Measurements from ENCODE around the gene ZIC1.

ZIC1 gene

GRCh38 chr3:147411815-147412241, 2.7 kb downstream of the ZIC1 start:
- no peak for DNase-seq

DNA sequence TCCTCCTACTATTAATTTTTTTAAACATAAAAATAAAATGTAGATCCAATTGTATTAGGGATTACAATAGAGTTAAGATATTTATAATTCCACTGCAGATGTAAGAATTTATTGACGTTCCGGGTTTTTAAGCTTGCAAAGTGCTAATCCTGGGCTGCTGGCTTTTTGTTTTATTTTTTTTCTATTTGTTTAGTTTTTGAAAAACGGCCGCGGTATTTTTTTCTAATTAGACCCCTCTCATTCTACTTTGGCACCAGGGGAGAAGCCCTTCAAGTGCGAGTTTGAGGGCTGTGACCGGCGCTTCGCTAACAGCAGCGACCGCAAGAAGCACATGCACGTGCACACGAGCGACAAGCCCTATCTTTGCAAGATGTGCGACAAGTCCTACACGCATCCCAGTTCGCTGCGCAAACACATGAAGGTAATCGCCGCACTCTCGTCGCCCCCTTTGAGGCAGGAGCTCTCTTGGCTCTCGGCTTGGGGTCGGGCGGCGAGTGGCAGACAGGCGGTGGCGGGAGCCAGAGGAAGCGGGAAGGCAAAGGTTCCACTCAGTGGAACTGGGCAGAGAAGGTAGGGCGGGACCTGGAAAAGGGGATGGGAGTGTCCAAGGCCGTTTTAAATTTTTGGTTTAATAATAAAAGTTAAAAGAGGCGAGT, 3.2 kb downstream of the ZIC1 start:
- no peak for DNase-seq

DNA sequence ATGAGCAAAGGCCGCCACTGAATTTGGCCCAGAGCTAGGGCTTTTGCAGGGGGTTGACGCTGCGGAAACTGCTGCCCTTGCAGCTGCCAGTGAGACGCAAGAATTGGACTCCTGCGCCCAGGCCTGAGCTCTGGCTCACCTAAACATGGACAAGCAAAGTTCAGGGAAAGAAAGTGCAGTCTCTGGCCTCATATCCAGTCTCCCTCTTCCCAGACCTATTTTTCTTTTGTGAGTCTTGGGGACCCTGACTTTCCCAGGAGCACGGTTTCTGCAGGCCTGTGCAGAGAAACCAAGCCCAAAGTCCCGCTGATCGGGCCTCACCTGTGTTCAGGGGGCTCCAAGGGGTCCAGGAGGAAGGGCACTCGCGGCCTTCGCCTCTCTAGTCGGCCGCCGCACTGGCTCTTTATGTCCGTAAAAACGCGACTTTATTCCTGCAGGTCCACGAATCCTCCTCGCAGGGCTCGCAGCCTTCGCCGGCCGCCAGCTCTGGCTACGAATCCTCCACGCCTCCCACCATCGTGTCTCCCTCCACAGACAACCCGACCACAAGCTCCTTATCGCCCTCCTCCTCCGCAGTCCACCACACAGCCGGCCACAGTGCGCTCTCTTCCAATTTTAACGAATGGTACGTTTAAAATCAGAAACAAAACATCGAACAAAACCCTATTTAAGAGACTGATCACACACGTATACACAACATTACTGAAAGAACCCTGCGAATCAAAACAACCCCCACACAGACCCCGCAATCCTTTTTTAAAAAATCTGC, 3.9 kb downstream of the ZIC1 start:
- no peak for DNase-seq

DNA sequence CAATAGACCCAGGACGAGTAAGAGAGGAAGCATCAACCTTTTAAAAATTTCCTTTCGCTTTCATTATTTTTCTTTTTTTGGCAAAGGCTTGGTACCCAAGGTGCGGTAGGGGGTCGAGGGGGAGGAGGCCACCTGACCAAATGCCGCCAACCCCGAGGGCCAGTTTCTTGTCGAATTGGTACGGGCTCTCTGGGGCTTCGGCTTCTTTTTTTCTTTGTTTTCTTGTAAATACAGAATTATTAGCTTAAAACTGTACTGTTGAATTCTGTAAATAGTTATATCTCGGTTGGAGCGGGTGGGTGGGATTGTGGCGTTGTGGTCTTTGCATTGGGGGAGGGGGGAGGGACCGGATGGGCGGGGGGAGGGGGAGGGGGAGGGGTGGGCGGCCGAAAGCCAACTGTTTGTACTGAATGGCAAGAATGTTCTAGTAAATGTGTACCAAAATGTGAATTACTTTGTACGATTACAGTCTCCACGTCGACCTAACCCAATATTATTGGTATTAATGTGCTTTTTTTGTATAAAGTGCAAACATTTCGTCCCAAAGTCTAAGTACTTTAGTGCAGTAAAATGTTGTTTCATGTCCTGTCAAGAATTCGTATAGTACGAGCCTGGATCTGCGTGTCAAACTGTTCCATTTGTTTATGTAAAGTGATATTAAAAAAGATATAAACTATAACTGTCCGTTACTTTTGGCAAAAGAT, 4.7 kb downstream of the ZIC1 start:
- no peak for DNase-seq

DNA sequence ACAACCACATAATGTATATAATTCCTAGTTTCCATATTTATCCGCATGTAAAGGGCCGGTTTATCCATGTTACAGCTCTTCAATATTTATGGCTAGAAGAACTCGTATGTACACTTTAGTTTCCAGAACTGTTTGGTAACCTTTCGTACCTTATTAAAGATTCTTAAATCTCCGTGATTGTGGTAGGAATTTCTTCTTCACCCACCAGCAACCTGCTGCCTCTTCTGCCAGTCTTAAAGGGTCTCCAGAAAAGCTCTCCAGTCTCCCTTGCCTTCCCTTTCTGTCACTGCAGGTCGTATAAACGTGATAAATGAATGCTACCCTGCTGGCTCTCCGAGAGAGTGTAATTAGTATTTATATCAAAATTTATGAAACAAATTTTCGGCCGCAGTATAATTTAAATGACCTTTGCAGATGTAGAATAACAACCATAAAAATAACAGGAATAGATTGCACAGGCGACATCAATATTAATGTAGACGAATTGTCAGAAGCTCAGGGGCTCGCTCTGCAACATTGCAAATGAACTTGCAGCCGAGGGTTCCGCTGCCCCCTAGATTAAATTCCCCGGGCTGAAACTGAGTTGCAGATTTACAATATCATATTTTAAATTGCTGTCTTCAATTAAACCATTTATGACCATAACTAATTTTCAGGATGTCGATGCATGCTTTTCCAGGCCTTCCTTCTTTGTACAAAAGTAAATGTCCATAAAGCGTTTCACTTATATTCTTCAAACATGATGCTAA, 5.4 kb downstream of the ZIC1 start:
- DNase-seq, result no peak

DNA sequence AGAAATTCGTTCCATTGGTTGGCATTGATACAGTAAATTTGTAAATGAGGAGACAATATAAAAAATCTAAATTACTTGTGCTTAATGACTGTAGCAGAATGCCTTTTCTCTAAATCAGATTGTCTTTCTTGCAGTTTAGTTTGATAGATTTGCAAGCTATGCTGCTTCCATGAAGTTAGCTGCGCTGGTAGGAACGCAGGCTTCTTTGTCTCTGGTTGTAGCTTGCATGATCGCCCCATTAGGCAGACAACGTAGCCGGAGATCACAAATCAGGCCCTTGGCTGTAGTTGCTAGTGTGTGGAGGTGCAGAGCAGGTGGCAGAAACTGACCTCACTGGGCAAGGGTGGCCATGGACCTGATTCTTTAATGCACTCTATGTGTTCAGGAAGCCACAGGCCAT, 6.1 kb downstream of the ZIC1 start:
- DNase-seq, result no peak

DNA sequence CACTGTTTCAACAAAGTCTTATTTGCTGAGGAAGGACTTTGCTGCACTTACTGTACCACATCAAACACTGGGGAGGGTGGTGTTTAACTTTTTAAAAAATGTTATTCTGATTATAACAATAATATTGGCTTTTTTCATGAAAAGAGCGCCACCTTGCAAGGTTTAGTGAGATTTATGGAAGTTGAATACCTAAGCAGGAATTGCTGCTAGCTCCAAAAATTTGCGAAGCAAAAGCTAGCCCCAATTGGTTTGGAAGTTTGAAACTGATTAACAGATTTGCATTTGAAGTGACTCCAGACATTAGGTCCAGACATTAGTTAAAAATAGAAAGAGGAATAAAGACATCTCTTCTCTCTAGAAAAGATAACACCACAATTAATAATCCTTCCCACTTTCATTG, 6.7 kb downstream of the ZIC1 start:
- no peak for DNase-seq

- DNase-seq, result no peak
Measured at GRCh38 chr3:147416931-147417330, 7.8 kb downstream of the ZIC1 start.

- no peak for DNase-seq
Measured at GRCh38 chr3:147417551-147418295, 8.6 kb downstream of the ZIC1 start.

DNA sequence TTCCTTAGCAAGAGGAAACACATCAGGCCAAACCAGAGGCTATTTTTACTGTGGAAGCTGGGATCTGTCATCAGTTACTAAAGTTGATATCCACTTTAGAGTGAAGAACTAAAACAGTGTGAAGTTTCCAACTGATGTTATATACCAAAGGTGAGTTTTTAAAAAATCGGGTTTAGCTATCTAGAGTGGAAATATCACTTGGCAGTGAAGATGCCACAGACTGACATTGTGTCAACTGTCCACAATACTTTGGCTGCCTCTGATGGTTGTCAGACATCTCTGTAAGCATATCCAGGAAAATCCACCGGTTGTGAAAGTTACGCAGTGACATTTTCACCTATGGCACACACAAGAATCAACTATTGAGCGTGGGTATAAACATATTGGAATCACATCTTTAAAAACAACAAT, 9.2 kb downstream of the ZIC1 start:
- no peak for DNase-seq

GRCh38 chr3:147418808-147419701, 9.9 kb downstream of the ZIC1 start:
- no peak for DNase-seq

- no peak for DNase-seq
Measured at GRCh38 chr3:147419781-147420224, 10.6 kb downstream of the ZIC1 start.

DNA sequence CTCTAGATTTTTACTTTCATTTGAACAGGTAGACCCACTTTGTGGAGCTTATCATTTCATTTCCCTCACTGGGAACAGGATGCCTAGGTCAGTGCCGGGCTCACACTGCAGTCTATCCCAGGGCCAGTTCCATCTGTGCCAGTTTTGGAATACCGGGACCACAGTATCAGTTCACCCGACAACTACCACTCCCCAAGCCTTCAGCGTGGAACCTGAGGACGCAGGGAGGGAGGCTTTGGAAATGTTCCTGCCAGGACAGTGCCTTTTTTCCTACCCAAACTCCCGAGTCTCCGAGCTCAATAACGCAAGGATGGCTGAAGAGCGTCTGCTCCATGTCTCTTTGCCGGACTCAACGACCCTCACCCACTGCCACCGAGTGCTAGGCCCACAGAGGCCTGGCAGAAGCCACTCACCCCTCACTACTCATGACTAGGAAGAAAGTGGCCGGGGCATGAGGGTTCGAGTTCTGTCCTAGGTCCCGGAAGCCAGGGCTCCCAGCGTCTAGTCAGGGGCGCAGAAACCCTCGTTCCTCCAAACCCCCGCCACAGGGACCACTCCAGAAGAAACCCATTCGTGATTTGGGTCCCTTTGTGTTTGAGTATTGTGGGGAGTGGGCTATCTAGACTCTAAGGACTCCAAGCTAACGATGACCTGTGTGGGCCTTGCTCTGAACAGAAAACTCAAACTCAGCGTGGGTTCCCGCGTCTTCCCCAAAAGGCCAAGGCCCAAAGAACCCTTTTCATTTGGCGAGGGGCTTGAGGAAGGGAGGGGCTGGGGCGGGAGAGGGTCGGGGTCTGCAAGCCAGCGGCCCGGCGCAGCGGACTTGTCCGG, 11.4 kb downstream of the ZIC1 start:
- DNase-seq, result no peak

DNA sequence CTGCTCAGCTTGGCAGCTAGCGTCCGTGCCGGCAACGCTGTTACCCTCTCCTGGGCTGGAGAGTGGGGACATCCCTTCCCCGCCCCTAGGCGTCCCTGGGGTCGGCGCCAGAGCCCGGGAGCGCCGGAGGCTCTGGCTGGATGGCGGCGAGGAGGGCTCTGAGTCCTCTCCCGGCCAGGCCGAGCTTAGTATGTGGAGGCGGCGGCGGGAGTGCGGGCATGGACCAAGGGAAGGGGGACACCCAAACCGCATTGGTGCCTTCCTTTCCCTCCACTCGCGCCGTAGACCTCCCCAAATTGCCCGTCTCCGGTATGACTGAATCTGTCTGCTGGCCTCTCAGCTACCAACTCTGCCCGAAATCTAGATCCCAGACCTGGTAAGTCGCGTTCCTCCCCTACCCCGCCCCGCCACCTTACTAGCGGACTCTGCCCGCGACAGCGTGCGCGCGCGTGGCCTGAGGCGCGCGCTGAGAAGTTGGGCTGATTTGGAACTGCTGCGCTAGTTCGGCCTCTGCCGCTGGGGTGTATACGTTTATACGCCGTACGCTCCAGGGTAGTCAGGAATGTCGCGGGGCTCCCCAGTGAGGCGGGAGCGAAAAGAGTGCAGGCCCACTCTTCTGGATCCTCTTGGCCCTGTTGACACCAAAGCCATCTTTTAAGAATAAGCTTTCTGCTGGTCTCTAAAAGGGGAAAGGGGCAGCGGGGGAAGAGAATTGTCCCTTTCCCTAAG, 12.2 kb downstream of the ZIC1 start:
- no peak for DNase-seq

DNA sequence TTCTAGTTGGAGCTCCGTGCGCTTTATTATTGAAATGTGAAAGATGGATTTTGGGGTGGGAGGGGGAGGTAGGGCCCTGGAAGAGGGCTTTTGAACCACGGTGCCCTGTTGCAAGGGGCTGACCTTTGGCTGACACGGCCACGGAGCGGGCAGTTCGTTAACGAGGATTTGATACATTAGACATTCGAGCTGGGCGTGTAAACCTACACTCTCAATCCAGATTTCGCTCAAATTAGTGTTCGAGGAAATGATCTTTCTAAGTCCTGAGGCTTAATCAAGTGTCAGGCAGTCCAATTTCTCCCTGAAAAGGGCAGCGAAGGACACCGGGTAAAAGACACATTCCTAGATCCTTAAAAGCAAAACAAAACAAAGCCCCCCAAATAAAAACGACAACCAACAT, 13.0 kb downstream of the ZIC1 start:
- no peak for DNase-seq

DNA sequence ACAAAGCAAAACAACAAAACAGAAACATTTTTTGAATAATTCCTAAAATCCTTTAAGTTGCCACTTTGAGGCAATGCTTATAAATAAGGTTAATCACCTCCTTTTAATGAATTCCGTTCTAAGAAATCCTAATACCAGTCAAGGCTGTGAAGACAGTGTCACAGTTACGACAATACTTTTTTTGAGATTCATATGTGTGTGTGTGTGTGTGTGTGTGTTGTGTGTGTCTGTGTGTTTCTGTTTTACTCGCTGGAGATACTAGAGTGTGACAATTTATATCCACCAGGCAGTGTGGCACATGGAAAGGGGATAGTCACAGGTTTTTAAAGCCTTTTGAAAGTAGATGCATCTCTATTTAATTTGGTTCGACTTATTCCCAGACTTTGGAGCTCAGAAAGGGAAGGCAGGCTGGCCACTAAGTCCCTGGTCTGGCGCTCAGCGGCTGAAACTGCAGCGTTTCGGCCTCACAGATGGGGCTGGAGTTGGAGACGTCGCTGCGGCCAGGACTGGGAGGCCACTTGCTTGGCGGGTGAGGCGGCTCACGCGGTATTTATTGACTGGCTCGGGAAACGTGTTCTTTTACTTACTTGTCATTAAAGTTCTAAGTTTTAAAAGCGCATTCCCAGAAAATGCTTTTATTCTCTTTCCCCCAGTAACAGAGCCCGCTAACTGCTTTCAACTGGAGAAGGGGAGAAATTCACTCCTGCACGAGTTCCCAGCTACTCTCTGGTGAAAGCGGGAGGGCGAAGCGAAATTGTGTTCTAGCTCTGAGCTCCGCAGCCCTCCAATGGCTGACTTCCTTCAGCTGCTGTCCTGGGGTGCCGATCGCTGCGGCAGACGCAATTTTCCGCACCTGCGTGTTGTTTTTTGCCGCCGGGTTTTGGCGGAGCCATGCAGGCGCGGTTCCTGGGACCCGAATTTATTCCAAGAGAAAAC, 13.7 kb downstream of the ZIC1 start:
- no peak for DNase-seq

- no peak for DNase-seq
Measured at GRCh38 chr3:147423537-147423797, 14.3 kb downstream of the ZIC1 start.

- no peak for DNase-seq
Measured at GRCh38 chr3:147423798-147424580, 14.8 kb downstream of the ZIC1 start.
